Pericardium fibroblast (primary cell): ENCODE measurements around the gene TPSG1. TPM values are rescaled to one million over a fixed set of nuclear protein-coding genes. Genes with fewer than 3 reads are reported as not detected.

Source experiments
- total RNA-seq: library from RNA; depleted of rRNA; stranded (reverse); fragments of >200 nt; gene quantifications from 2 replicates; pipeline ENCODE4 v1.2.3, GENCODE V29; 2015

TPSG1 gene
- total RNA-seq, result not detected in 2 replicates

GRCh38 chr16:1225051-1225451 lies at the start of gene TPSG1:
TSS of gene TPSG1 (minus strand) at chr16:1225268. CDS start at chr16:1225252, 16 bp downstream.

GRCh38 chr16:1255276-1256122 lies 30.4 kb upstream of the TPSG1 start, which contains the start of gene TPSD1:
TSS of gene TPSD1 (plus strand) at chr16:1256069. CDS start at chr16:1256281, 212 bp downstream.

GRCh38 chr16:1240436-1240835 lies 15.4 kb upstream of the TPSG1 start, which contains the start of gene TPSAB1:
TSS of gene TPSAB1 (plus strand) at chr16:1240705. CDS start at chr16:1240939, 234 bp downstream.

GRCh38 chr16:1230084-1230470 lies 5.0 kb upstream of the TPSG1 start, which contains the start of gene TPSB2:
TSS of gene TPSB2 (minus strand) at chr16:1230184. CDS start at chr16:1229951, 233 bp downstream.

Other genes with a start within 250 kb of the TPSG1 start
- gene SOX8, start 243.5 kb downstream of the TPSG1 start, total RNA-seq, result 0.70 and 1.1 TPM in 2 replicates
- gene SSTR5, start 152.5 kb downstream of the TPSG1 start, total RNA-seq, result not detected in 2 replicates
- not detected in 2 replicates for gene C1QTNF8, start 129.0 kb downstream of the TPSG1 start, total RNA-seq
- gene CACNA1H, start 72.2 kb downstream of the TPSG1 start, total RNA-seq, result 2.6 and 2.8 TPM in 2 replicates
- not detected in 2 replicates for gene TPSB2, start 4.9 kb upstream of the TPSG1 start, total RNA-seq
- not detected in 2 replicates for gene TPSAB1, start 15.4 kb upstream of the TPSG1 start, total RNA-seq
- gene TPSD1, start 30.8 kb upstream of the TPSG1 start, total RNA-seq, result not detected in 2 replicates
- gene UBE2I, start 84.4 kb upstream of the TPSG1 start, total RNA-seq, result 34.5 and 67.3 TPM in 2 replicates
- 0.09 and 0.12 TPM in 2 replicates for gene BAIAP3, start 108.4 kb upstream of the TPSG1 start, total RNA-seq
- 77.6 and 105 TPM in 2 replicates for gene TSR3, start 126.6 kb upstream of the TPSG1 start, total RNA-seq
- 43.7 and 70.5 TPM in 2 replicates for gene GNPTG, start 126.7 kb upstream of the TPSG1 start, total RNA-seq
- 8.8 and 14.0 TPM in 2 replicates for gene UNKL, start 189.4 kb upstream of the TPSG1 start, total RNA-seq
- 12.9 and 22.3 TPM in 2 replicates for gene UQCC4, start 195.5 kb upstream of the TPSG1 start, total RNA-seq
- gene PERCC1, start 205.8 kb upstream of the TPSG1 start, total RNA-seq, result not detected in 2 replicates
- gene CCDC154, start 219.3 kb upstream of the TPSG1 start, total RNA-seq, result 0.26 and 0.58 TPM in 2 replicates
- 64.2 and 80.8 TPM in 2 replicates for gene CLCN7, start 249.8 kb upstream of the TPSG1 start, total RNA-seq